ENCODE measurements around the gene ZDHHC15. TPM values are rescaled to one million over a fixed set of nuclear protein-coding genes. Genes with fewer than 3 reads are reported as not detected.
"Not testable (repeated sequence)": the region's sequence is repeated elsewhere in the genome, so short reads cannot be mapped to it uniquely, and the experiment has no call there.

The ZDHHC15 gene
- total RNA-seq, result 1 to 10 TPM; 3.8 to 4.8 (median 4.2) TPM

DNA sequence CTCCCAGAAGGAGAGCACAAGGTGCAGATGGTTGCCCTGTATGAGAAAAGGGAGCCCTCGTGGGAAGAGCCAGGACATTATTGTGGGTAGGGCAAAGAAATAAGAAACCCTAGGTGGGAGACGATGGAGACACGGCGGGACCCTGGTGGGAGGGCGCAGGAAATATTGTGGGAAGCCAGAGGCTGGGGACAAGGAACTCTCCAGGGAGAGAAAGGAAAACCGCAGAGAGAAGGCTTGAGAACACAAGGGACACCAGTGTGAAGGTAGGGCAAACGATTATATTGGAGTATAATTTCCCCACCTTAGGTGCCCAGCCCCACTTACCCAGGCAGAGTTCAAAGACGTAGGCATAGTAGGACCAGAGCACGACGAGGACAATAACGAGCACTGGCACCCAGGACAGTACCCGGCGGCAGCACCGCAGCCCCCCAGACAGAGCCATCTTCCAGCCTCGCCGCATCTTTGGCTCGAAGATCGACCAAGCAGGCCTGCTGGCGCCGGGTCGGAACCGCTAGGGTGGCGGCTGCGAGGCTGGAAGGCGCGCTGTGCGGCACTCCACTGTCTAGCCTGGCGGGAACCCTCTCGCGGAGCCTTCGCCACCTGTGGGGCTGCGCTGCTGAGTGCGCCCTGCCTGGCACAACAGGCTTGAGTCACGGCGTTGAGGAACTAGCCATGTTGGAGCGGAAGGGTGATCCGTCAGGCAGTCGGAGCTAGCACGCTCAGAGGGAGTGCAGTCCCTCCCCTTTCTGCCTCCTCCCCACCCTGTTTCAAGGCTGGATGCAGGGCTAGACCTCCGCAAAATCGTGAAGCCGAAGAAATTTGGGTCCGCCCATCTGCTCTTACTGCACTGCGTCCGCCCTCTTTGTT is at the start of gene ZDHHC15:
Gene ZDHHC15, minus strand, starts transcription at position 473 of the 867 bp plus-strand sequence. Its CDS starts 13 bp downstream, at position 460.
- H3K4me3 ChIP-seq (replicated peaks in 1 of 3), result peak within 1 kb of the TSS; percentile 9 to 47 (median 29)
- TF ChIP-seq CTCF (IDR thresholded peaks at IDR 0.05), result peak in 1 of 6 experiments; percentile 28
- peak in 1 of 2 donors; percentile 44 for TF ChIP-seq POLR2A (IDR thresholded peaks at IDR 0.05)
- peak within 1 kb of the TSS in 2 of 3 donors; percentile 43 to 65 for H3K27ac ChIP-seq
- peak; percentile 62 to 66 for DNase-seq
- WGBS, 2 donors, result 1% methylated on average over 14 to 20 of the region's 45 CpGs
- no peaks in the 10 kb centered on the region for H3K27me3 ChIP-seq
- H3K9me3 ChIP-seq, result no peaks in the 10 kb centered on the region
- no peaks in the 10 kb centered on the region for H3K36me3 ChIP-seq
- H3K4me1 ChIP-seq, result no peaks in the 10 kb centered on the region
- intact Hi-C loops (cut with DNase I), result no loop called here

GRCh38 chrX:75560544-75560943 is 37.7 kb upstream of the ZDHHC15 start:
- 96 to 98% methylated on average over 9 to 15 of the region's 18 CpGs for WGBS, 2 donors
- H3K4me1 ChIP-seq; H3K27me3 ChIP-seq; H3K4me3 ChIP-seq (replicated peaks in 1 of 3); H3K27ac ChIP-seq; H3K9me3 ChIP-seq; intact Hi-C loops (cut with DNase I); H3K36me3 ChIP-seq; DNase-seq: not testable (repeated sequence)

- intact Hi-C loops (cut with DNase I), result no loop called here
- Histone ChIP-seq H3K9me3 (no peaks in the 10 kb centered on the region), H3K4me1 (peaks cover 0 to 6% of the 10 kb centered on the region in 2 donors), H3K4me3 (replicated peaks in 1 of 3) (no peak overlapping the region), H3K36me3 (no peaks in the 10 kb centered on the region), H3K27me3 (no peaks in the 10 kb centered on the region), H3K27ac (no peak overlapping the region)
- 5 to 24% methylated on average over 3 of the region's 3 CpGs for WGBS, 2 donors
- TF ChIP-seq POLR2A (IDR thresholded peaks at IDR 0.05) (no peak), CTCF (IDR thresholded peaks at IDR 0.05) (no peak)
- peak; percentile 82 to 86 for DNase-seq
These were observed 24.9 kb upstream of the ZDHHC15 start for GRCh38 chrX:75547783-75548182.

DNA sequence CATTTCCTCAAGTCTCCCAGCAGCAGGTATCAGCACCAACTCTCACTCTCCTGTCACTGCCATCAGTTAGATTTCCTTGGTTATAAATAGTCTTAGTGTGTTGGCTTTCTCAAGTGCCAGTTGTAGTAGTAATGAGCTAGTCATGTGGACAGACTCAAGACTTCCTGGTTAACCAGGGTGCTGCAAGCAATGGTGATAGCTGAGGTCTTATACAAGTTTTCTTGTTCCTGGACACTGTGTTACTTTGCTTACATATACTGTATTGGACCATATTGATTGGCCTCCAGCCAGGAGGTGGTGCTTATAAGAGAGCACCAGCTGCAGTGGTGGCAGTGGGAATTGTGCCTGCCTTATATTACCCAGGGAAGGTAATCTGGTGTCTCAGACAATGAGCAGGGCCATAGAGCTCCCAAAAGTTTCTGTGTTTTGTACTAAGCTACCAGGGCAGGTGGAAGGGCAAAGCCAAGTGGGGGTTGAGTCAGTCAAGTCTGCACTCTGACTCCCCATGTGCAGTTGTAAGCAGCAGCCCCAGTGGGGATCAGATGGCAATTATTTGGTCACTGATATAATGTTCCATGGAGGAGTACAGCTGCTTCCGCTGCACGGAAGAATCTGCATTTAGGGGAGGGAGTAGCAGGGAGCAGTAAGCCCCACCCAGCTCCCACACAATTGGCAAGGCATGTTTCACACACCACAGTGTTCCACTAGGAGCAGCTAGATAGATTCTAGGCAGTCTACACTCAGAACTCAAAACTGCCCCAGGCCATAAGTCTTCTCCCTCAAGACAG is 24.1 kb upstream of the ZDHHC15 start:
- Histone ChIP-seq H3K36me3 (no peaks in the 10 kb centered on the region), H3K4me3 (replicated peaks in 1 of 3) (no peak overlapping the region), H3K27ac (no peak overlapping the region), H3K4me1 (peaks cover 0 to 6% of the 10 kb centered on the region in 2 donors), H3K9me3 (no peaks in the 10 kb centered on the region), H3K27me3 (no peaks in the 10 kb centered on the region)
- DNase-seq, result no peak
- 67% methylated on average over 2 of the region's 2 CpGs; no CpG with 5 or more reads in 1 of the 2 donors for WGBS, 2 donors
- TF ChIP-seq CTCF (IDR thresholded peaks at IDR 0.05) (no peak), POLR2A (IDR thresholded peaks at IDR 0.05) (no peak)
- intact Hi-C loops (cut with DNase I), result no loop called here

GRCh38 chrX:75544786-75545185 is 21.9 kb upstream of the ZDHHC15 start:
- Histone ChIP-seq H3K27me3 (no peaks in the 10 kb centered on the region), H3K9me3 (no peaks in the 10 kb centered on the region), H3K27ac (peak overlapping the region in 2 of 3 donors; percentile 4 to 29), H3K4me3 (replicated peaks in 1 of 3) (no peak overlapping the region), H3K4me1 (peaks cover 0 to 6% of the 10 kb centered on the region in 2 donors), H3K36me3 (no peaks in the 10 kb centered on the region)
- DNase-seq, result no peak
- intact Hi-C loops (cut with DNase I), result no loop called here
- 7 to 16% methylated on average over 2 of the region's 2 CpGs for WGBS, 2 donors
- TF ChIP-seq CTCF (IDR thresholded peaks at IDR 0.05) (no peak), POLR2A (IDR thresholded peaks at IDR 0.05) (no peak)

Data from thyroid gland (tissue), 4 donors.